ENCODE measurements around the gene ACTL6B. TPM values are rescaled to one million over a fixed set of nuclear protein-coding genes. Genes with fewer than 3 reads are reported as not detected.
A peak's percentile ranks its signal among the peaks of the same experiment; 100 is the strongest.

The ACTL6B gene
- total and polyA plus RNA-seq, 2 of the 13 experiments (the other 11 are each of a cell fraction or from before 2014, with no cell fraction given): not detected

GRCh38 chr7:100705320-100705752 is 49.1 kb upstream of the ACTL6B start (continued):
- TF ChIP-seq ZNF746 (CRISPR knock-in tag; IDR thresholded peaks at IDR 0.05): no peak; the same call in 1 of the 2 replicates
- TF ChIP-seq, protein P1, sequence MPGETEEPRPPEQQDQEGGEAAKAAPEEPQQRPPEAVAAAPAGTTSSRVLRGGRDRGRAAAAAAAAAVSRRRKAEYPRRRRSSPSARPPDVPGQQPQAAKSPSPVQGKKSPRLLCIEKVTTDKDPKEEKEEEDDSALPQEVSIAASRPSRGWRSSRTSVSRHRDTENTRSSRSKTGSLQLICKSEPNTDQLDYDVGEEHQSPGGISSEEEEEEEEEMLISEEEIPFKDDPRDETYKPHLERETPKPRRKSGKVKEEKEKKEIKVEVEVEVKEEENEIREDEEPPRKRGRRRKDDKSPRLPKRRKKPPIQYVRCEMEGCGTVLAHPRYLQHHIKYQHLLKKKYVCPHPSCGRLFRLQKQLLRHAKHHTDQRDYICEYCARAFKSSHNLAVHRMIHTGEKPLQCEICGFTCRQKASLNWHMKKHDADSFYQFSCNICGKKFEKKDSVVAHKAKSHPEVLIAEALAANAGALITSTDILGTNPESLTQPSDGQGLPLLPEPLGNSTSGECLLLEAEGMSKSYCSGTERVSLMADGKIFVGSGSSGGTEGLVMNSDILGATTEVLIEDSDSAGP (CRISPR knock-in tag; IDR thresholded peaks at IDR 0.05; ENCODE audit: borderline replicate concordance): no peak
- TF ChIP-seq GFI1 (CRISPR knock-in tag; IDR thresholded peaks at IDR 0.05; ENCODE audit: borderline replicate concordance): no peak; the same call in 1 of the 2 replicates
- TF ChIP-seq RFX3 (CRISPR knock-in tag; IDR thresholded peaks at IDR 0.05): no peak
- TF ChIP-seq MYC (CRISPR knock-in tag; IDR thresholded peaks at IDR 0.05; ENCODE audit: borderline replicate concordance): no peak; the same call in 1 of the 2 replicates
- TF ChIP-seq ZNF17 (CRISPR knock-in tag; IDR thresholded peaks at IDR 0.05): no peak
- no peak for TF ChIP-seq PPARG (CRISPR knock-in tag; conservative IDR thresholded peaks at IDR 0.05)
- no peak; the same call in 1 of the 2 replicates for TF ChIP-seq ZNF782 (CRISPR knock-in tag; IDR thresholded peaks at IDR 0.05; ENCODE audit: borderline replicate concordance)
- TF ChIP-seq SALL2 (CRISPR knock-in tag; IDR thresholded peaks at IDR 0.05): 0 out of 2 replicates have a peak, but pooled peaks have one; percentile 3
- TF ChIP-seq TFDP1 (CRISPR knock-in tag; IDR thresholded peaks at IDR 0.05; ENCODE audit: borderline replicate concordance): 0 out of 2 replicates have a peak, but pooled peaks have one; percentile 48
- TF ChIP-seq ZNF704 (CRISPR knock-in tag; IDR thresholded peaks at IDR 0.05; ENCODE audit: borderline replicate concordance): no peak; the same call in 1 of the 2 replicates
- TF ChIP-seq ZBTB7B (CRISPR knock-in tag; IDR thresholded peaks at IDR 0.05): peak; percentile 99
- TF ChIP-seq, protein P2, sequence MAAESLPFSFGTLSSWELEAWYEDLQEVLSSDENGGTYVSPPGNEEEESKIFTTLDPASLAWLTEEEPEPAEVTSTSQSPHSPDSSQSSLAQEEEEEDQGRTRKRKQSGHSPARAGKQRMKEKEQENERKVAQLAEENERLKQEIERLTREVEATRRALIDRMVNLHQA (CRISPR knock-in tag; IDR thresholded peaks at IDR 0.05): no peak
- TF ChIP-seq TEF (CRISPR knock-in tag; IDR thresholded peaks at IDR 0.05): no peak
- TF ChIP-seq ZNF580 (CRISPR knock-in tag; IDR thresholded peaks at IDR 0.05; ENCODE audit: borderline replicate concordance, low read depth): no peak
- no peak for TF ChIP-seq MNT (IDR thresholded peaks at IDR 0.05)
- 0 out of 2 replicates have a peak, but pooled peaks have one; percentile 22 for TF ChIP-seq ZBTB33 (CRISPR knock-in tag; IDR thresholded peaks at IDR 0.05)
- TF ChIP-seq, protein P3, sequence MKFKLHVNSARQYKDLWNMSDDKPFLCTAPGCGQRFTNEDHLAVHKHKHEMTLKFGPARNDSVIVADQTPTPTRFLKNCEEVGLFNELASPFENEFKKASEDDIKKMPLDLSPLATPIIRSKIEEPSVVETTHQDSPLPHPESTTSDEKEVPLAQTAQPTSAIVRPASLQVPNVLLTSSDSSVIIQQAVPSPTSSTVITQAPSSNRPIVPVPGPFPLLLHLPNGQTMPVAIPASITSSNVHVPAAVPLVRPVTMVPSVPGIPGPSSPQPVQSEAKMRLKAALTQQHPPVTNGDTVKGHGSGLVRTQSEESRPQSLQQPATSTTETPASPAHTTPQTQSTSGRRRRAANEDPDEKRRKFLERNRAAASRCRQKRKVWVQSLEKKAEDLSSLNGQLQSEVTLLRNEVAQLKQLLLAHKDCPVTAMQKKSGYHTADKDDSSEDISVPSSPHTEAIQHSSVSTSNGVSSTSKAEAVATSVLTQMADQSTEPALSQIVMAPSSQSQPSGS (CRISPR knock-in tag; IDR thresholded peaks at IDR 0.05): no peak
- TF ChIP-seq SETDB1 (CRISPR knock-in tag; IDR thresholded peaks at IDR 0.05; ENCODE audit: borderline replicate concordance): no peak
